Stimulated activated CD8-positive, alpha-beta memory T cell treated with anti-CD3 and anti-CD28 coated beads, Interleukin-7, amount 100 ng/mL, for 24 hours (primary cell): Measurements from ENCODE around the gene PHLPP1.
"Not testable (repeated sequence)": the region's sequence is repeated elsewhere in the genome, so short reads cannot be mapped to it uniquely, and the experiment has no call there.

ENCODE experiments used
- DNase-seq: peaks from one replicate; pipeline ENCODE4 v3.0.0-alpha.2; 2020; ENCODE audit warnings: low read depth

PHLPP1 gene

GRCh38 chr18:62717925-62718800, 2.8 kb downstream of the PHLPP1 start:
- no peak for DNase-seq

- DNase-seq = no peak
These were observed 4.7 kb downstream of the PHLPP1 start for GRCh38 chr18:62720048-62720447.

- DNase-seq = no peak
These were observed 5.6 kb downstream of the PHLPP1 start for GRCh38 chr18:62720766-62721613.

GRCh38 chr18:62721839-62722795, 6.8 kb downstream of the PHLPP1 start:
- no peak for DNase-seq

- no peak for DNase-seq
These were observed 8.4 kb downstream of the PHLPP1 start for GRCh38 chr18:62723666-62724281.

GRCh38 chr18:62725896-62726295, 10.6 kb downstream of the PHLPP1 start:
- DNase-seq = no peak

- DNase-seq = no peak
These were observed 12.9 kb downstream of the PHLPP1 start for GRCh38 chr18:62728254-62728653.

- DNase-seq = no peak
These were observed 14.4 kb downstream of the PHLPP1 start for GRCh38 chr18:62729487-62730386.

- DNase-seq = no peak
These were observed 15.6 kb downstream of the PHLPP1 start for GRCh38 chr18:62730941-62731340.

GRCh38 chr18:62732617-62733016, 17.3 kb downstream of the PHLPP1 start:
- DNase-seq = no peak

GRCh38 chr18:62734290-62734689, 18.9 kb downstream of the PHLPP1 start:
- DNase-seq = no peak

- no peak for DNase-seq
These were observed 20.0 kb downstream of the PHLPP1 start for GRCh38 chr18:62735387-62735786.

GRCh38 chr18:62736077-62736855, 20.9 kb downstream of the PHLPP1 start:
- no peak for DNase-seq

- DNase-seq = no peak
These were observed 22.0 kb downstream of the PHLPP1 start for GRCh38 chr18:62737241-62737873.

- DNase-seq = no peak
These were observed 23.3 kb downstream of the PHLPP1 start for GRCh38 chr18:62738639-62739038.

- no peak for DNase-seq
These were observed 24.6 kb downstream of the PHLPP1 start for GRCh38 chr18:62739911-62740310.

- DNase-seq = not testable (repeated sequence)
These were observed 25.3 kb downstream of the PHLPP1 start for GRCh38 chr18:62740650-62741049.

GRCh38 chr18:62741118-62741566, 25.8 kb downstream of the PHLPP1 start:
- no peak for DNase-seq

- DNase-seq = no peak
These were observed 26.2 kb downstream of the PHLPP1 start for GRCh38 chr18:62741584-62741983.
